Ishikawa (cell line): ENCODE data around the gene LARP1B.

Source experiments
- CEBPB ChIP-seq: IDR thresholded peaks from 2 replicates; pipeline ENCODE4 v1.6.1; 2012
- CREB1 ChIP-seq: IDR thresholded peaks from 2 replicates; pipeline ENCODE4 v1.6.1; 2012; ENCODE audit warnings: low read depth
- EGR1 ChIP-seq: IDR thresholded peaks from 2 replicates; pipeline ENCODE4 v1.6.1; 2012
- EP300 ChIP-seq: IDR thresholded peaks from 2 replicates; pipeline ENCODE4 v1.6.1; 2012; ENCODE audit warnings: borderline replicate concordance
- FOXM1 ChIP-seq: IDR thresholded peaks from 2 replicates; pipeline ENCODE4 v1.6.1; 2012; ENCODE audit warnings: low read depth, borderline replicate concordance
- MAX ChIP-seq: IDR thresholded peaks from 2 replicates; pipeline ENCODE4 v1.6.1; 2012
- NFIC ChIP-seq: IDR thresholded peaks from 2 replicates; pipeline ENCODE4 v1.6.1; 2012
- RAD21 ChIP-seq: IDR thresholded peaks from 2 replicates; pipeline ENCODE4 v1.6.1; 2012; ENCODE audit warnings: low read depth
- REST ChIP-seq: IDR thresholded peaks from 2 replicates; pipeline ENCODE4 v1.6.1; 2012; ENCODE audit warnings: low read depth, mild to moderate bottlenecking
- TAF1 ChIP-seq: IDR thresholded peaks from 2 replicates; pipeline ENCODE4 v1.6.1; 2012; ENCODE audit warnings: low read depth, mild to moderate bottlenecking
- TCF12 ChIP-seq: IDR thresholded peaks from 2 replicates; pipeline ENCODE4 v1.6.1; 2012; ENCODE audit warnings: low read depth
- TEAD4 ChIP-seq: IDR thresholded peaks from 2 replicates; pipeline ENCODE4 v1.6.1; 2012
- USF1 ChIP-seq: IDR thresholded peaks from 2 replicates; pipeline ENCODE4 v1.6.1; 2012
- YY1 ChIP-seq: IDR thresholded peaks from 2 replicates; pipeline ENCODE4 v1.6.1; 2012; ENCODE audit warnings: low read depth
- ZBTB7A ChIP-seq: IDR thresholded peaks from 2 replicates; pipeline ENCODE4 v1.6.1; 2012; ENCODE audit warnings: low read depth

LARP1B gene

GRCh38 chr4:128141866-128142265 is 80.8 kb downstream of the LARP1B start:
- TF ChIP-seq RAD21 (no peak), EGR1 (no peak), ZBTB7A (no peak), USF1 (no peak), TAF1 (no peak), CREB1 (no peak), TEAD4 (no peak), MAX (no peak), NFIC (no peak), EP300 (no peak), TCF12 (no peak)

- TF ChIP-seq USF1 (no peak), MAX (no peak), FOXM1 (no peak), NFIC (no peak), EGR1 (no peak), CREB1 (no peak), RAD21 (no peak), YY1 (no peak)
Measured at GRCh38 chr4:128145727-128146126, 84.6 kb downstream of the LARP1B start.

- TF ChIP-seq TEAD4, result no peak
- TF ChIP-seq REST, result no peak
- TF ChIP-seq TAF1, result no peak
- TF ChIP-seq CREB1, result no peak
- TF ChIP-seq TCF12, result no peak
- no peak for TF ChIP-seq RAD21
- no peak for TF ChIP-seq ZBTB7A
- TF ChIP-seq EGR1, result no peak
- TF ChIP-seq YY1, result no peak
- no peak for TF ChIP-seq EP300
- no peak for TF ChIP-seq NFIC
- TF ChIP-seq USF1, result no peak
- no peak for TF ChIP-seq MAX
- no peak for TF ChIP-seq CEBPB
- no peak for TF ChIP-seq FOXM1
Measured at GRCh38 chr4:128153800-128154199, 92.7 kb downstream of the LARP1B start.

GRCh38 chr4:128155231-128155855 is 94.2 kb downstream of the LARP1B start:
- TF ChIP-seq TEAD4, result no peak

GRCh38 chr4:128155874-128156456 is 94.9 kb downstream of the LARP1B start:
- TF ChIP-seq NFIC (no peak), FOXM1 (no peak), USF1 (no peak), TCF12 (no peak), TAF1 (no peak), CREB1 (no peak), MAX (no peak), ZBTB7A (no peak), EGR1 (no peak), TEAD4 (no peak), REST (no peak), CEBPB (no peak)
